ENCODE results near the gene SETDB2.
A peak's percentile ranks its signal among the peaks of the same experiment; 100 is the strongest.

SETDB2 gene

GRCh38 chr13:49443704-49444523, at the start of gene SETDB2, which contains the start of gene CAB39L:
Gene SETDB2 (plus strand): TSS chr13:49444274. CDS start chr13:49451894, 7,620 bp downstream.
Gene CAB39L (minus strand): TSS chr13:49444064. CDS start chr13:49382910, 61,154 bp downstream.
- peak; percentile 98 for DNase-seq

DNA sequence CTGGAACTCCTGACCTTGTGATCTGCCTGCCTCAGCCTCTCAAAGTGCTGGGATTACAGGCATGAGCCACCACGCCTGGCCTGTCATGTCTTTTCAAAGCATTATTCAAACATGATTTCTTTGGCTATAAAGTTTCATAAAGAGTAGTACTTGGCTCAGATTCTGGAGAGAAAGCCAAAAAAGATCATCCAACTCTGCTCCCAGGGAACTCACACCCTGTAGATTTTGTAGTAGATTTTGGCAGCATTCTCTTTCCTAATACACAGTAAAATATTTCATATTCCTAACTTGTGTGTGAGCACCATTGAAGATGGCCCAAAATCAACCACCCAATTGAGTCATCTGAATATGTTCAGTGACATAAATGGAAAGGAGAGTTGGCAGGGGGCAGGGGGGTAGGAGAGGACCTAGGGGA, 48.6 kb upstream of the SETDB2 start:
- DNase-seq: no peak

DNA sequence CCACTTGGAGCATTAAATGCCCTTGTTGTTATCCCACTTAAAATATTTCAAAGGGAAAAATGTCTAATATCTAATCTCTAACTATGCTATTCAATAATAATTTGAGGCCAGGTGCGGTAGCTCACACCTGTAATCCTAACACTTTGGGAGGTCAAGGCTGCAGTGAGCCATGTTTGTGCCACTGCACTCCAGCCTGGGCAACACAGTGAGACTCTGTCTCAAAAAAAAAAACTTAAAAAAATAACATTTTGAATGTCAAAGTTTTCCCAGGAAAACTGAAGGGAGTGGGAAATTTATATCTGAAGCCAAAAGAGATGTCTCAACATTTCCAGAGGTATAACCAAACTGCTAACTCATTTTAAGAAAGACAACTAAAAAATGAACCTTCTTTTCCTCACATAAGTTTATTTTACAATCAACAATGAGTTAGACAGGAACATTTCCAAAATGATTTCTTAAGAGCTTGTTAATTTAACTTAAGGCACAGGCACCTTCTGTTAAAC, 48.1 kb upstream of the SETDB2 start:
- no peak for DNase-seq

GRCh38 chr13:49399801-49400472, 44.1 kb upstream of the SETDB2 start:
- DNase-seq: no peak

GRCh38 chr13:49400755-49401659, 43.1 kb upstream of the SETDB2 start:
- no peak for DNase-seq

- DNase-seq: no peak
Measured at GRCh38 chr13:49403996-49404702, 39.9 kb upstream of the SETDB2 start.

GRCh38 chr13:49404703-49405020, 39.4 kb upstream of the SETDB2 start:
- no peak for DNase-seq

DNA sequence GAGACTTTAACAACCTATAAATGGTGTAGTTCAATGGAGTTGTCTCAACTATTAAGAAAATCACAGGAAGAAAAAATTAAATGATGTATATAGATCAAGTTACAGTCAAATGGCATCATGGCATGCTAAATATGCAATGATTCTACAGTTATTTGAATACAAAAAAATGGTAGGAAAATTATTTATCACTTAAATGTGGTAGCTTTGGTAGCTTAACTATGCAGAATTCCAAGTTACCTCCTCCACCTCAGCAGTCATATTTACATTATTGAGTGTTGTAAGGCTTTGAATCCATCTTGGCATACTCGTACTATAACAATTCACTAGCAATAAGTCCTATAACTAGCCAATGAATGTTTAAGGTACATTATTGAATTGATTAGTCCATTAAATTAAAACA, 37.0 kb upstream of the SETDB2 start:
- no peak for DNase-seq

- no peak for DNase-seq
Measured at GRCh38 chr13:49407936-49408335, 36.1 kb upstream of the SETDB2 start.

- DNase-seq: no peak
Measured at GRCh38 chr13:49409008-49409407, 35.1 kb upstream of the SETDB2 start.

GRCh38 chr13:49410006-49410405, 34.1 kb upstream of the SETDB2 start:
- no peak for DNase-seq

- DNase-seq: no peak
Measured at GRCh38 chr13:49410477-49410876, 33.6 kb upstream of the SETDB2 start.

DNA sequence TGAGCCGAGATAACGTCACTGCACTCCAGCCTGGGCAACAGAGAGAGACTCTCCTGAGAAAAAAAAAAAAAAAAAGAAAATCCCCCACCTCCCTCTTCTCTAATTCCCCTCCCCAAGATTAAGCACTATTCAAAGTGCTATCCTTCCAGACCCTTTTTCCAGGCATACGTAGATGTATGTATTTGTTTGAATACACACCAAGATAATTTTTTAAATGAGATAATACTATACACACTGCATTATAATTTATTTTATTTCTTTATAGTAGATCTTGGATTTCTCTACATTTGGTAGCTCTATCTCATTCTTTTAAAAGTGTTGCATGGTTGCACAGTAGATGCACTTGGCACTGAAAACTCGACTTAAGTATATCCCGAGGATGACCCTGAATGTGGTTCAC, 32.7 kb upstream of the SETDB2 start:
- no peak for DNase-seq

- DNase-seq: no peak
Measured at GRCh38 chr13:49412749-49413148, 31.3 kb upstream of the SETDB2 start.

- no peak for DNase-seq
Measured at GRCh38 chr13:49417161-49417560, 26.9 kb upstream of the SETDB2 start.

DNA sequence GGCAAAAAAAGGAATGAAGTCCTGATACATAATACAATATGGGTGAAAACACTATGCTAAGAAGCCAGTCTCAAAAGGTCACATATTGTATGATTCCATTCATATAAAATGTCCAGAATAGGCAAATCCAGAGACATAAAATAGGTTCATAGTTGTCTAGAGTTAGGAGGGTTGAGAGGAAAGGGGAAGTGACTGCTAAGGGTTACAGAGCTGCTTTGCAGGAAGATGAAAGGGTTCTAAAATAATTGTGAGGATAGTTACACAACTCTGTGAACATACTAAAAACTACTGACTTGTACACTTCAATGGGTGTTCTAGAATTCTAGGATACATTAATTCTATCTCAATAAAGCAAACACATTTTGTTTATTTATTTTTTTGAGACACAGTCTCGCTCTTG, 25.9 kb upstream of the SETDB2 start:
- no peak for DNase-seq

DNA sequence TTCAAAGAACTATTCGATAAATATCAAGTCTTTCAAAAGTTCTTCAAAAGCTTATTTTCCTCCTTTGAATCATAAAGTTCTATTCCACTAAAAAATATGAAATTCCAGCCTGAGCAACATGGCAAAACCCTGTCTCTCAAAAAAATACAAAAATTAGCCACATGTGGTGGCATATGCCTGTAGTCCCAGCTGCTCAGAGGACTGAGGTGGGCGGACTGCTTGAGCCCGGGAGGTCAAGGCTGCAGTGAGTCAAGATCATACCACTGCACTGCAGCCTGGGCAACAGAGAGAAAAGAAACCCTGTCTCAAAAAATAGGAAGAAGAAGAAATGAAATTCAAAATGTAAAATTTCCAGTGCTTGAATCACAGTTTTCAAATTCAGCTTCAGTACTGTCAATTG, 24.8 kb upstream of the SETDB2 start:
- DNase-seq: no peak

DNA sequence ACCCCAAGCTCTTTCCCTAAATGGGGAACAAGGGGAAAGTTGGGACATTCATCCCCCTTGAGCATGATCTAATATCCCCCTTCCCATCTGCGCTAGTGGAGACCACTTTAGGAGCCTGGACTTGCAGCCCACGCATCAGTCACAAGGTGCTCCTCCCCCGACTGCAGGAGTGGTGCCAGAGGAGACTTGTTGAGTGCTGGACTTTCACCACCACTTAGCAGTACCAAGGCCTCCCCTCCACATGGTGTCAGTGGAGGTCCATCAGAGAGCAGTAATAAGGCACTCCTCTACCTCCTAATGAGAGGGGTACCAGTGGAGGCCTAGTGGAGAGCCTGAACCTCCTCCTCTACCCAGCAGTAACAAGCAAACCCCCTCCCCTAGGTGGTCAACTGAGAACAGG, 22.7 kb upstream of the SETDB2 start:
- peak; percentile 11 for DNase-seq

DNA sequence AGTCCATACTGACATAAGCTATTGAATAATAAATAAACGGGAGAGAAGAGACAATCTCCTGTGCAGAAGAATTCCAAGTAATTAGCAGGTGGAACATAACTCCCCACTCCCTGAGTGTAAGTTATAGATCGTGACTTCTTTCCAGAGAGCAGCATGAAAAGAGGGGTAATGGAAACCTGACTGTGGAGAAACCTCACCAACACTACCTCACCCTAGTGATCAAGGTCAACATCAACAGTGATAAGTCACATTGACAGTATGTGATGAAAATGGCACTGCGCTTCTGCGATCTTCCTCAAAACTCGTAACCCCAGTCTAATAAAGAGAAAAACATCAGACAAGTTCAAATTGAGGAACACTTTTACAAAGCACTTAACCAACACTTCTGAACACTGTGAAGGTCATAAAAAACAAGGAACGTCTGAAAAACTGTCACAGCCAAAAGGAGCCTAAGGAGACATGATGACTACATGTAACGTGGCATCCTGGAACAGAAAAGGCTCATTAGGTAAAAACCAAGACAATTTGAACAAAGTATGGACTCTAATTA, 20.0 kb upstream of the SETDB2 start:
- DNase-seq: no peak

GRCh38 chr13:49428041-49428763, 15.9 kb upstream of the SETDB2 start:
- DNase-seq: no peak

GRCh38 chr13:49429121-49429520, 15.0 kb upstream of the SETDB2 start:
- DNase-seq: no peak

GRCh38 chr13:49435992-49436391, 8.1 kb upstream of the SETDB2 start:
- DNase-seq: no peak

Measured in activated CD4-positive, alpha-beta T cell treated with anti-CD3 and anti-CD28 coated beads for 1 hour (primary cell).